Omental fat pad (tissue), 4 donors: ENCODE results near the gene SNRPA. TPM values are rescaled to one million over a fixed set of nuclear protein-coding genes. Genes with fewer than 3 reads are reported as not detected.
"Not testable (repeated sequence)": the region's sequence is repeated elsewhere in the genome, so short reads cannot be mapped to it uniquely, and the experiment has no call there.

ENCODE experiments used
- ATAC-seq: fragments of 150-250 bp; one replicate; pipeline ENCODE4 v1.9.1; 2016; ENCODE audit warnings: mild to moderate bottlenecking, moderate library complexity; ENCODE audit not compliant: low FRiP score
- DNase-seq: peaks from one replicate; pipeline ENCODE4 v3.0.0-alpha.2; 2019; ENCODE audit warnings: low spot score
- small RNA-seq: library from RNA; depleted of rRNA; stranded (forward); fragments of <200 nt; gene quantifications from one replicate; pipeline ENCODE3, GENCODE V24; 2016
- total RNA-seq, 4 donors: library from RNA; depleted of rRNA; stranded (reverse); fragments of >200 nt; gene quantifications; one replicate each; pipeline ENCODE4 v1.1.0, GENCODE V29; 2016
- TF ChIP-seq, protein P1 (sequence below), 3 donors: fragments of 450-650 bp; IDR thresholded peaks; one replicate each; pipeline ENCODE4 v1.5.1; 2016 to 2017; ENCODE audit warnings: antibody characterized with exemption in 3 of 3, mild to moderate bottlenecking in 3 of 3, moderate library complexity in 2 of 3

SNRPA gene
- total RNA-seq, 4 donors from 2014 or later = 34.8 to 46.8 (median 41.0) TPM

- TF ChIP-seq, protein P1, sequence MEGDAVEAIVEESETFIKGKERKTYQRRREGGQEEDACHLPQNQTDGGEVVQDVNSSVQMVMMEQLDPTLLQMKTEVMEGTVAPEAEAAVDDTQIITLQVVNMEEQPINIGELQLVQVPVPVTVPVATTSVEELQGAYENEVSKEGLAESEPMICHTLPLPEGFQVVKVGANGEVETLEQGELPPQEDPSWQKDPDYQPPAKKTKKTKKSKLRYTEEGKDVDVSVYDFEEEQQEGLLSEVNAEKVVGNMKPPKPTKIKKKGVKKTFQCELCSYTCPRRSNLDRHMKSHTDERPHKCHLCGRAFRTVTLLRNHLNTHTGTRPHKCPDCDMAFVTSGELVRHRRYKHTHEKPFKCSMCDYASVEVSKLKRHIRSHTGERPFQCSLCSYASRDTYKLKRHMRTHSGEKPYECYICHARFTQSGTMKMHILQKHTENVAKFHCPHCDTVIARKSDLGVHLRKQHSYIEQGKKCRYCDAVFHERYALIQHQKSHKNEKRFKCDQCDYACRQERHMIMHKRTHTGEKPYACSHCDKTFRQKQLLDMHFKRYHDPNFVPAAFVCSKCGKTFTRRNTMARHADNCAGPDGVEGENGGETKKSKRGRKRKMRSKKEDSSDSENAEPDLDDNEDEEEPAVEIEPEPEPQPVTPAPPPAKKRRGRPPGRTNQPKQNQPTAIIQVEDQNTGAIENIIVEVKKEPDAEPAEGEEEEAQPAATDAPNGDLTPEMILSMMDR (IDR thresholded peaks at IDR 0.05) = no peak
- DNase-seq (no peak), ATAC-seq (no peak)
Measured at GRCh38 chr19:40811478-40812341, 60.7 kb downstream of the SNRPA start.

DNA sequence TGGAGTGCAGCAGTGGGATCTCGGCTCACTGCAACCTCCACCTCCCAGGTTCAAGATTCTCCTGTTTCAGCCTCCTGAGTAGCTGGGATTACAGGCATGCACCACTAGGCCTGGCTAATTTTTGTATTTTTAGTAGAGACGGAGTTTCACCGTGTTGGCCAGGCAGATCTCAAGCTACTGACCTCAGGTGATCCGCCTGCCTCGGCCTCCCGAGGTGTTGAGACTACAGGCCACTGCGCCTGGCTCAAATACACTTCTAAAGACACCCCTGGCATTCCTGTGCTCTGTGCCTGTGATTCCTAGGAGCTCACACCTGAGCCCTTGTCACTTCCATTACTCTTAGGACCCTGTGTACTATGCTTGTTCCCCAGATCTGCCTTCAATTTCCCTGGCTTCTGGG lies 61.6 kb downstream of the SNRPA start:
- DNase-seq, ATAC-seq: not testable (repeated sequence)

- TF ChIP-seq, protein P1 (IDR thresholded peaks at IDR 0.05) = no peak
- no peak for DNase-seq
Measured at GRCh38 chr19:40813182-40813581, 62.2 kb downstream of the SNRPA start.

More at GRCh38 chr19:40813182-40813581, 62.2 kb downstream of the SNRPA start:
- no peak for ATAC-seq

Small RNA genes lying within 50 kb of the gene (small RNA-seq; reads per million reads assigned to genes)
- gene RNU6-195P = not detected

Other genes with a start within 250 kb of the SNRPA start
- gene SHKBP1, start 174.3 kb upstream of the SNRPA start, total RNA-seq = 10 to 100 TPM; 37.0 to 87.5 (median 47.8) TPM
- gene LTBP4, start 149.8 kb upstream of the SNRPA start, total RNA-seq = 100 to 1,000 TPM in 3 of 4 donors, 10 to 100 TPM in 1; 73.5 to 197 (median 114) TPM
- gene NUMBL, start 60.6 kb upstream of the SNRPA start, total RNA-seq = 100 to 1,000 TPM in 1 of 4 donors, 10 to 100 TPM in 3; 38.2 to 143 (median 45.3) TPM
- 10 to 100 TPM; 22.1 to 38.8 (median 28.1) TPM for gene COQ8B, start 34.3 kb upstream of the SNRPA start, total RNA-seq
- gene ITPKC, start 34.1 kb upstream of the SNRPA start, total RNA-seq = 100 to 1,000 TPM in 2 of 4 donors, 10 to 100 TPM in 2; 39.3 to 118 (median 91.9) TPM
- 1 to 10 TPM; 3.2 to 3.8 (median 3.5) TPM for gene ACTMAP, start 726 bp upstream of the SNRPA start, total RNA-seq
- not detected for gene MIA, start 24.3 kb downstream of the SNRPA start, total RNA-seq
- gene RAB4B, start 27.0 kb downstream of the SNRPA start, total RNA-seq = 10 to 100 TPM; 20.0 to 37.0 (median 21.7) TPM
- gene EGLN2, start 48.0 kb downstream of the SNRPA start, total RNA-seq = 100 to 1,000 TPM in 2 of 4 donors, 10 to 100 TPM in 2; 91.6 to 107 (median 101) TPM
- gene CYP2A6, start 99.2 kb downstream of the SNRPA start, total RNA-seq = under 1 TPM in 1 of 4 donors, not detected in 3; 0.36 TPM
- not detected for gene CYP2A7, start 131.0 kb downstream of the SNRPA start, total RNA-seq
- not detected for gene CYP2B6, start 240.1 kb downstream of the SNRPA start, total RNA-seq